GM12873 (cell line): ENCODE results near the gene CRYBB1.
A peak's percentile ranks its signal among the peaks of the same experiment; 100 is the strongest.

Source experiments
- TF ChIP-seq, protein P1 (sequence below): IDR thresholded peaks from 2 replicates; pipeline ENCODE4 v1.5.1; 2012; ENCODE audit warnings: low read depth, mild to moderate bottlenecking, moderate library complexity, low read length, control low read depth; ENCODE audit not compliant: insufficient read depth; ENCODE audit errors: missing control alignments

Gene CRYBB1

DNA sequence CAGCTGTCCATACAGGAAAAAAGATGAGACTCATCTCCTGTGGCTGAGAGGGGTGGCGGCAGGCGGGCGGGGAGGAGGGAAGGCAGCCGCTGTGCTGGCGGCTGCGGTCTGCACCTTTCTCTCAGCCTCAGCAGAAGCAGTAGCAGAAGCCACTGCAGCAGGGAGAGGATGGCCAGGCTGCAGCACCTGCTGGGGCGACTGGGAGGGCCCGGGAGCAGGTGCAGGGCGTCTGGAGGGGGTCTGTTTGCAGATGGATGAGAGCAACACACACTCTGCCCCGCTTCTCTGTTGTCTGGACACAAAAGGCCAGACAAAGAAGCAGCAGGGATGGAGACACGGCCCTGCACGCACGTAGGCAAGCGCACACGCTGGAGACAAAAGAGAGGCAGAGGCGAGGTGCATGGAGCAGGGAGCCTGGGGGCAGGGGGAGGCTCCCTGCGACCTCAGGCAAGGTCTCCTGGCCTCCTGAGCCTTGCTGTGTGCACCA lies 30.2 kb upstream of the CRYBB1 start:
- TF ChIP-seq, protein P1, sequence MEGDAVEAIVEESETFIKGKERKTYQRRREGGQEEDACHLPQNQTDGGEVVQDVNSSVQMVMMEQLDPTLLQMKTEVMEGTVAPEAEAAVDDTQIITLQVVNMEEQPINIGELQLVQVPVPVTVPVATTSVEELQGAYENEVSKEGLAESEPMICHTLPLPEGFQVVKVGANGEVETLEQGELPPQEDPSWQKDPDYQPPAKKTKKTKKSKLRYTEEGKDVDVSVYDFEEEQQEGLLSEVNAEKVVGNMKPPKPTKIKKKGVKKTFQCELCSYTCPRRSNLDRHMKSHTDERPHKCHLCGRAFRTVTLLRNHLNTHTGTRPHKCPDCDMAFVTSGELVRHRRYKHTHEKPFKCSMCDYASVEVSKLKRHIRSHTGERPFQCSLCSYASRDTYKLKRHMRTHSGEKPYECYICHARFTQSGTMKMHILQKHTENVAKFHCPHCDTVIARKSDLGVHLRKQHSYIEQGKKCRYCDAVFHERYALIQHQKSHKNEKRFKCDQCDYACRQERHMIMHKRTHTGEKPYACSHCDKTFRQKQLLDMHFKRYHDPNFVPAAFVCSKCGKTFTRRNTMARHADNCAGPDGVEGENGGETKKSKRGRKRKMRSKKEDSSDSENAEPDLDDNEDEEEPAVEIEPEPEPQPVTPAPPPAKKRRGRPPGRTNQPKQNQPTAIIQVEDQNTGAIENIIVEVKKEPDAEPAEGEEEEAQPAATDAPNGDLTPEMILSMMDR, result no peak

DNA sequence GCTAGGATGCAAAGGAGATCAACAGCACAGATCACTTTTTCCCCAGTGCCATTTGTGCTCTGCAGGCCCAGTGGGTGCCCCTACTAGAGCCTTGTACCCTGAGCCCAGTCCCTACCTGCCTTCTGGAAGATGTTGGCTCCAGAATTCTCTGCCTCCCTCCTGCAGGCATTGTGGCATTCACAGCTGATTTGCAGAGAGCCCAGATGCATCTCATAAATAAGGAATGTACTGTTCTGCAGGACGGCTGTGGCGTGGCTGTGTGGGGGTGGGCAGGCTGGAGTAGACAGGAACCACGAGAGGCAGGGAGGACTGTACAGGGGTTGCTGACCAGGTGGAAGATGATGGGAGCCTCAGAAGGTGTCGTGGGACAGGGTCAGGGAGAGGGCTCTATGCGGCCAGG lies 28.3 kb upstream of the CRYBB1 start:
- TF ChIP-seq, protein P1, result no peak

DNA sequence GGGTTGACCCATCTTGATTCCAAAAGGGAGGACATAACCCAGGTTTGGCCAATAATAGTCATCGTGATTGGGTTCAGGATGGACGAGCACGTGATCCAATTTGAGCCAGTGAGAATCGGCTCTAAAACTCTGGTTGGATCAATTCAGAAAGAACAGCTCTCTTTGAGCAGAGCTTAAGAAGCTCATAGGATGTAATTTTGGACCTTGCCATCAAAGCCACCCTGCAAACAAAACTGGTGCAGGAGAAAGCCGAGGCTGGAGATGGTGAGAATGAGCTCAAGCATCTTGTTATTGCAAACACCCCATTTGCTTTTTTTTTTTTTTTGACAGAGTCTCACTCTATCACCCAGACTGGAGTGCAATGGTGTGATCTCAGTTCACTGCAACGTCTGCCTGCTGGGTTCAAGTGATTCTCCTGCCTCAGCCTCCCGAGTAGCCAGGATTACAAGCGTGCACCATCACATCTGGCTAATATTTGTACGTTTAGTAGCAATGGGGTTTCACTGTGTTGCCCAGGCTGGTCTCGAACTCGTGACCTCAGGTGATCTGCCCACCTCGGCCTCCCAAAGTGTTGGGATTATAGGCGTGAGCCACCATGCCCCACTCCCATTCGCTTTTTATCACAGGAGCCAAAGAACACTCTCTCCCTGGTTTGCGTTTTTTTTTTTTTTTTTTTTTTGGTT lies 25.7 kb upstream of the CRYBB1 start:
- TF ChIP-seq, protein P1, result no peak

DNA sequence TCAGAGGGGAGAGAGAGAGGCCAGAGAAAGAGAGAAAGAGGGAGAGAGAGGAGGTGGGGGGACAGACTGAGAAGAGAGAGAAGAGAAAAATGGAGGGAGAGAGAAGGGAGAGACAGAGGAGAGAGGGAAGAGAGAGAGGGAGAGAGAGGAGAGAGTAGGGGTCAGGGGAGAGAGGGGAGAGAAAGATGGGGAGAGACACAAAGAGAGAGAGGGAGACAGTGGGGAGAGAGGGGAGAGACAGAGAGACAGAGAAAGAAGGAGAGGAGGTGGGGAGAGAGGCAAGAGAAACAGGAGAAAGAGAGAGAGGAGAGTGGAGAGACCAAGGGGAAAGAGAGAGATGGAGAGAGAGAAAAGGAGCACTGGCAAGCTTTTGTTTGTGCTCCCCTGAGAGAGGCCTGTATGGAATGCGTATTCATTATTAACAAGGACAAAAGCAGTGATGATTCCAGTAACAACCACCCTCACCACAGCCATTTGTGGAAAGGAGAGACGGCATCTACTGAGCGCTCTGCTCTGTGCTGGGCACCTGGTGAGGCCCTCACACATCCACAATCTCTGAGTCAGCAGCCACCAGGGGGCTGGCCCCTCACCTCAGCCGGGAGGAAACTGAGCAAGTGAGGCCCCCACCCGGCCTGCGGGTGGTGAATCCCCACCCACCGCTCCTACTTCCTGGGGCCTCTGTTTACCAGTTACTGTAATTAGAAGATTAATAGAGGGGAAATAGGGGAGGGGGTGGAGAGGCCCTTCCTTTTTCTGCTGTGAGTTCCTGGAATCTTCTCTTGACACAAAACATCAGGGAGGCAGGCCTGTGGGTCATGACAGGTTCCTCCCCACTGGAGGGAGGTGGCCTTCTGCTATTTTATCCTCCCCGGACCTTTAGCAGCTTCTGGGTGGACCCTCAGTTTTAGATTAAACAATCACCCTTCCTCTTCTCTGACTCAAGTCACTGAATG lies 24.9 kb upstream of the CRYBB1 start:
- TF ChIP-seq, protein P1, result peak; percentile 51

DNA sequence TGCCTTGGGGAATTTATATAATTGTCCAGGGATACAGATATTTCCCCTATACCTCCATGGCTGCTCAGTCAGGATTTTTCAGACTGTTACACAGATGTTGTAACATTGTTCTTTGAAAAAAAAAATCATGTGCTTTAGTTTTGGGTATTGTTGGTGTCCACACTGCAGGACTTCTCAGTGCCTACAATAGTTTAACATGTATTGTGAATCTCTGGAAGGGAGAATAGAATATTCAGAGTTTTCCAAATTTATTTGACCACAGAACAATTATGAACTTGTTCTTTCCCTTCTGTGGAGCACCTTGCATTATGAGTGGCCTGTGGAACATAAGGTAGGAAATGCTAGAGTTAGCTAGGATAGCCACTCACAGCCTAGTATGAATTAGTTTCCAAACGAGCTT lies 18.5 kb upstream of the CRYBB1 start:
- TF ChIP-seq, protein P1, result no peak

- TF ChIP-seq, protein P1, result no peak
Observed at GRCh38 chr22:26635117-26635516, 17.3 kb upstream of the CRYBB1 start.

GRCh38 chr22:26634189-26634588 lies 16.4 kb upstream of the CRYBB1 start:
- TF ChIP-seq, protein P1, result no peak
